GM18519 (cell line): ENCODE results near the gene LAPTM5.

Source experiments
- ATAC-seq: cut with Tn5 transposase; IDR thresholded peaks from one replicate; pipeline ENCODE4 v1.9.1; 2021; ENCODE audit warnings: mild to moderate bottlenecking, moderate library complexity; ENCODE audit not compliant: unreplicated experiment, low FRiP score

Gene LAPTM5

DNA sequence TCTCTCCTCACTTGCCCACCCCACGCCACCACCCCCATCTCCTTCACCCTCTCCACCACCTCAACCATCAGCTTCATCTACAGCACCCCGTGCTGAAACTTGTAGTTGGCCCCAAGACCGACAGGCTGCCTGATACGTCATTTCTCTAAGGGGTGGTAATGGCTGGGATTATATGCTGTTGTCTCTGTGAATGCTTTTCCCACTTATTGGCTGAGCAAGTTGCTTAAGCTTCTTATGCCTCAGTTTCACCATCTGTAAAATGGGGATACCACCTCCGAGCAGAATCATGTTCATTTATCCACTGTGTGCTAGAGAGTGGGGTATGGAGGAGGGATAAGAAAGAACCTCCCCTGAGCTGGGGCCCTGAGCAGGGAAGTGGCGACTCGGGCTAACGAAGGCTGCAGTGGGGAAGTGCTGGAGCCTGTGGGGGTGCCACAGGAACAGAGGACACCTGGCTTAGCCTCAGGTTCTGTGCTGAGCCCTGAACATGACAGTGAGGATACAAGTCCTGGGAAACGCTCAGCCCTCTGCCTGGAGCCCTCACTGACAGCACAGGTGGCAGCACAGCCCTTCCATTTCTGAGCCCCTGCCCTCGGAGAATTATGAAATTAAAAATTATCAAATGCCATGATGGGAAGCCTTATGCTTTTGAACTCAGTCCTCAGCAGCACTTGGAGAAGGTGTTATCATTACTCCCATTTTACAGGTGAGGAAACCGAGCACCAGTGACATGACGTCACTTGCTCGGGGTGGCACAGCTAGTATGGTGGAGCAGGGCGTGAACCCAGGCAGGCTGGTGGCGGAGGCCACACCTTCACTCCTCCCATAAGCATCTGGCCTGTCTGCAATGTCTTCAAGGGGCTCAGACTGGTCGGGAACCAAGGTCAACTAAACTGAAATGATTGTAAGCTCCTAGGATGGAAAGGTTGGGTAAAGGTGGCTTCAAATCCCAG is 37.0 kb downstream of the LAPTM5 start:
- ATAC-seq = no peak

DNA sequence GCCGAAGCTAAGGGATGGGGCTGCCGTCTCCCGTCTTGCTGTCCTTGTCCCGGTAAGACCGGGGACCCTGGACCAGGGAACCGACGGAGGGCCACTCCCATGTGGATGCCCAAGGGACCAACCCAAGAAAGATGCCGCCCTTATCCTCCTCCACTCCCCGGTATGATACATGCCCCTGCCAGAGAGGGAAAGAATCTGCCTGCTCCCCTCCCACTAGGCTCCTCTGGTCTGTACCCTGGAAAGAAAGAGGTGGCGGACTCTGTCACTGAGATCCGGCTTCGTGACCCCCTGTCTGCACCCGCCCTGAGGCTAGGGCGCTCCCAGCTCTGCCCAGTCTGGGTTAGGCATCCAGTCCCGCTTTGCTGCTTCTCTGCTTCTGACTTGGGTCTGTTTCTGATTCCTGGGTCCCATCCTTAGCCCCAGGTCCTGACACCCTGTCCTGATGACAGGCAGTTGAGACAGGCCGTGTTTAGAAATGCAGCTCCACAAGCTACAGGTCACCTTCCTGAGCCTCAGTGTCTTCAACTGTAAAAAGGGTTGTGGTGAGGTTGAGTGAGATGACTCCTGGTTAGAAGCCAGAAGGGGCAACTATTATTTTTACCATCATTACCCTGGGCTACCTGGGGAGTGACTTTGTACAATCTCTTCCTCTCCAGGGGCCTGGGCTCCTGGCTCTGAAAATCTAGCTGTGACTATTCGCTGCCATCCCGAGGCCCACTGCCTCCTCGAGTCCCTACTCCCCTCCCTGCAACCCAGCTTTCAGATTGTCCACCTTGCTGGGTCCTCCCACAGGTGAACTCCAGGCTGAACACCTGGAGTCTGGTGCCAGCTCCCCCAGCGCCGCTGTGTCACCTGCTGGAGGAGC is 37.9 kb downstream of the LAPTM5 start:
- ATAC-seq = no peak

DNA sequence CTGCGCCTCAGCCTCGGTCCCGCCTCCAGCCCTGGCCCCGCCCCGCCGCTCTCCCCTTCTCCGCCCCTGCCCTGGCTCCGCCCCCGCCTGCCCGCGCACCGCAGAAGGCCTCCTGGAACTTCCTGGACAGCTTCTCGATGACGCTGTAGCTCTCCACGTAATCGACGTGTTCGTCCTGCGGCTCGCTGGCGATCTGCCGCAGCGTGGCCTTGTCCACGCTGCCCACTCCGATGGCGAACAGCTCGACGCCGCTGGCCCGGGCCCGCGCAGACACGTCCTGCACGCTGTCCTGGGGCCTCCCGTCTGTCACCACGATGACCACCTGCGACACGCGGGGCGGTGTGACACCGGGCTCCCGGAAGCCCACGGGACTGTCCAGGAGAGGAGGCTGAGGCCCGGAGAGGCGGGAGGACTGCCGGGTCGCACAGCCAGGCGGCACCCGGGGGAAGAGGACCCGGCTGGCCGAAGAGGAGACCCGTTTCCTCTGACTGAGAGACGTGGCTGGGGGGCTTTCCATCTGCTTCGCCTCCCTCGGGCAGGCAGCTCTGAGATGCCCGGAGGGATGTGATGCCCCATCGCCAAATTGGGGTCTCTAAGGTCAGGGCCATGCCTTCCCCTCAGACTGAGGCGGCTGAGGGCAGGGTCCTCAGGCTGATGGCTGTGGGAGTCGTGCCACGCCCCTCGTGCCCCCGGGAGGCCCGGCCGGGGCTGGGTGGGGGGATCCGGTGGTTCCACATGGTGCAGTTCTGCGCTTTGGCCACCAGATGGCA is 38.8 kb downstream of the LAPTM5 start:
- peak; percentile 32 for ATAC-seq

DNA sequence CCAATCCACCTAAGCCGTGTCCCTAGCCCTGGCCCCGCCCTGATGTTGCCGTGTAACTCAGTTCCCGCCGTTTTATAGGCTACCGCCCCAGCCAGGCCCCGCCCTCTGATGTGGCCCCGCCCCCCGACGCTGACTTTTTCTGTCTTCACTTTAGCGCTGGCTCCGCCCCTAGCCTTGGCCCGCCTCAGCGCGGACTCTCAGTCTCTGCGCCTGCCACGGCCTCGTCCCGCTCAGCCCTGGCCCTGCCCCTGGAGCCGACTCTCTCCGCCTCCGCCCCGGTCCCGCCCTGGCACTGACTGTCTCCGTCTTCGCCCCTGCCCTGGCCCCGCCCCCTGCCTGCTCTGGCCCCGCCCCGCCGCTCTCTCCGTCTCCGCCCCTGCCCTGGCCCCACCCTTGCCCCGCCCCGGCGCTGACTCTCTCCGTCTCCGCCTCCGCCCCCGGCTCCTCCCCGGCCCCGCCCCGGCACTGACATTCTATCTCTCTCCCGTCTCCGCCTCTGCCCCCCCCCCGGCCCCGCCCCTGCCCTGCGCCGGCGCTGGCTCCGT is 39.4 kb downstream of the LAPTM5 start:
- ATAC-seq = peak; percentile 49

DNA sequence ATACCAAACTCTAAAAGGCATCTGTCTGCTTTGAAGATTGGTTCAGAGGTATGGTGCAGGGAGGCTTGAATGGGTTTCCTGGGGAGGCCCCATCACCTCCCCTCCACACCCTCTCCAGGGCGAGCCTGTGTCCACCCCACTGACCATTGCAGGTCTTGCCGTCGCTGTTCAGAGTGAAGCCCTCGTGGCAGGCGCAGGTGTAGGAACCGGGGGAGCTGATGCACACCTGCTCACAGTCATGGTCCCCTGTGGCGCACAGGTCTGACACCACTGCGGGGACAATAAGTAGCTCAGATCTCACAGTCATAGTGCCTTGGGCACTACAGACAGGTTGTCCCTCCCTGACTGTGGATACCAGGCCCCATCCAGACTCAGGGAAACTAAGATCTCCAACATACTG is 40.9 kb downstream of the LAPTM5 start:
- no peak for ATAC-seq

DNA sequence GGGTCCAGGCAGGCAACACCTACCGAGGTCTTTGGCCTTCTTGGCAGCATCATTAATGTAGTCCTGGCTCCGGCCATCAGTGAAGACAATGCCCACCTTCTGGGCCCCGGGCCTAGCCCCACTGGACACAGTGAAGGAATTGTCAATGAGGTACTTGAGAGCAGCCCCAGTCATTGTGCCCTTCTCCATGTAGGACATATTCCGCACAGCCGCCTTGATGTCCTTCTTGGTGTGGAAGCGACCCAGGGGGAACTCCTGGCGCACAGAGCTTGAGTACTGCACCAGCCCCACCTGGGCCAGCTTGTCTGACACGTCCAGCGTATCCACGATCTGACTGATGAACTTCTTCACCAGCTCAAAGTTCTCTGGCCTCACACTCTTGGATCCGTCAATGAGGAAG is 41.7 kb downstream of the LAPTM5 start:
- no peak for ATAC-seq

DNA sequence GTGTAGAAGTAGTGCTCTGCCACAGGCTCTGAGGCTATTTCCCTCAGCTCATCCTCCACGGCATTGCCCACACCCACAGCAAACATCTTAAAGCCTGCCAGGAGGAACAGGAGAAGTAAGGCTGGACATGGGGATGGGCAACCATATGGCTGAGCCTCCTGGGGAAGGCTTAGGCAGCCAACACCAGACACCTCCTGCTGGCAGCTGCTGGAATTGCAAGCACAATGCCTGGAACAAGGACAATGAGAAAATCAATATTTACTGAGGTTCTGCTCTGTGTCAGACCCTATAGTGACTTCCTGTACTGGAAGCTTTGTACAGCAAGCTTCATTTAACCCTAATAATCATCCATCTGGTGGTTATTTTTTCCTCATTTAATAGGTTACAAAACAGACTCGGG is 42.4 kb downstream of the LAPTM5 start:
- no peak for ATAC-seq

DNA sequence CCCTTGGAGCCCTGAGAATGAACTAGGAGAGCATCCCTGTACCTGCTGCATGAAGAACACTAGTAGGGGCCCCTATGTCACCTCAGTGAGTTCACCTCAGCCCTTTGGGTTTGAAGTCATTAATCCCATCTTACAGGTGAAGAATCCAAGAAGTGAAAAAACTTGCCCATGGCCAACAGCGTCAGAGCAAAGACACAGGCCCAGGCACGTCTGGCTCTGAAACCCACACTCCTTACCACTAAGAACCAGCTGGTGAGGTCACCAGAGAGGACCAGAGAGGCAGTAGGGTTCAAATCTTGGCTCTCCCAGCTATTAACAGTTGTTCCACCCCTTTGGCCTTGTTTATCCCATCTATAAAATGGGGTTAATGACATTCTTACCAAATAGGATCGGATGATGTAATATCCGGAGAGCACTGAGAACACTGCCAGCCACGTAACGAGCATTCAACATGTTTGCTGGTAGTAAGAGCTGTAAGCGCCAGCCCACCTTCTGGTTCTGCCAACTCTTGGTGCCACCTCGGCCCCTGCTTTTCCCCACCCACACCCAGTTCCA is 43.0 kb downstream of the LAPTM5 start:
- ATAC-seq = no peak

DNA sequence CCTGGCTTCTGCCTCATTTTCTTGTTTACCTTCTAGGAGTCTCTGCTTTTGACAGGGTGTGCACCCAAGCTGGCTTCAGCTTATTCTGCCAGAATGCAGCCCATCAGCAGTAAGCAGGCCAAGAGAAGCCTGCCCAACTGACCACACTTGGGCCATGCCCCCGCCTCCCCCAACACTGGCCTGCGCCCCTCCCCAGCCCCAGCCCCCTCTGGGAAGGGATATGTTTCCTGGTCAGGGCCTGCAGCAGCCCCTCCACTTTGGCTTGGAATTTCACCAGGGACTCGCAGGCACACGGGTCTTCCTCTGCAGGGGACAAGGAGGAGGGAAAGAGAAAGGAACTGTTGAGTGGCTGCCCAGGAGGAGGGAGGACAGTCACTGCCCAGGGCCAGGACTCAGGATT is 43.5 kb downstream of the LAPTM5 start:
- ATAC-seq = no peak

DNA sequence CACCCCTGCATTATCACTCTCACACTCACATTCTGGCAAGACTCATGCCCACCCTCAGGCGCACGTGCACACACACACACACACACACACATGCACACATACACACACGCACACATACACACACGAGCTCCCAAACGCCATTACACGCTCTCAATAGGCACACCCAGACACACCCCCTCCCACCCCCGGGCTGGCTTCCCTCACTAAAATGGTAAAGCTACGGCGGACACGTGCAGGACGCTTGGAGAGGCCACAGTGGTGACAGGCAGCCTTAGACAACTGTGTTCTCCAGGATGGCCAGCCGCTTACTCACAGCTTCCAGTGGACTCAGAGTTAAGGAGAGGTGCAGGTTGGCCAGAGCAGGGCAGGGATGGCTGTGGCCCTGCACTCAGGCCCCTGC is 44.3 kb downstream of the LAPTM5 start:
- no peak for ATAC-seq

DNA sequence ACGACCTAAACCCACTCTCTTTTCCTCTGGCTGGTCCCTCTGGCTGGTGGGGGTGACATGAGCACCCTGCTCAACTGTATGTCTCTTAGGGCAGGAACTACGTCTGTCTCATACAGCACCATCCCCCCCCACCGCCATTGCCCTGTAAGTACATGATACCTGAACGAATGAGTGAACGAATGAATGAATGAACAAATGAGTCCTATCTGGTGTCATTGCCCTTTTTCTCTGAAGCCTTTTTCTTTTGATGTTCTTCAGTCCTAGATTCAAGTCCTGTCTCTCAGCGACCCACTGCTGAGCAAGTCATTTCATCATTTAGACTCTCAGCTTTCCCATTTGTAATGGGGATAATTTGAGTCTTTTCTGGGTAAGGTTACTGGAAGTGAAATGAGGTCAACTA is 45.0 kb downstream of the LAPTM5 start:
- ATAC-seq = no peak

DNA sequence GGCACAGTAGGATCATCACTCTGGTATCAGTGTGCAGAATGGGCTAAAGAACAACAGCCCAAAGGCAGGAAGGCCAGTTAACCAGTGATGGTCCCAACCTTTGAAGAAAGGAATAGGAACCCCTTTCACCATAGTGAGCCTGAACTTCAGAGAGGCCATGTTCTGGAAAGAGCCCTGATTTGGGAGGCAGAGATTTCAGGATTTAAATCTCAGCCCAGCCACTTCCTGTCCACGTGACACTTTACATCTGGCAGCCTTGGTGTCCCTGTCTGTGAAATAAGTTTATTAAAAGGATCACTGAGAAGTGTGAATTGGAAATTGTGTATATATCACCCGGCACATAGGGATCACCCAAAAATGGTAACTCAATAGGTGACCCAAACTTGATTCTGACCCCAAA is 47.2 kb downstream of the LAPTM5 start:
- ATAC-seq = no peak

DNA sequence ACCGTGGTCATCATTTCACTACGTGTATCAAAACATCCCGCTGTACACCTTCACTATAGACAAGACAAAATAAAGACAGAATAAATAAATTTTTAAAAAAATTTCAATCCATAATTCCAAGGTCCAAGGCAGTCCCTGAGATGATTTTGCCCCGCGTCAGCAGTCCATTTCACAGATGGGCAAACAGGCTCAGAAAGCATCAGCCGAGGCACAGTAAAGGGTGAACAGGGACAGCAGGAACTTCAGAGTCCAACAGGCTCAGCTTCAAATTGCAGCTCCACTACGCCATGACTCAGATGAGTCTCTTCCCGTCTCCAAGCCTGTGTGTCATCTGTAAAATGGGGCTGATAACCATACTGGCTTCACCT is 49.2 kb downstream of the LAPTM5 start:
- ATAC-seq = no peak

DNA sequence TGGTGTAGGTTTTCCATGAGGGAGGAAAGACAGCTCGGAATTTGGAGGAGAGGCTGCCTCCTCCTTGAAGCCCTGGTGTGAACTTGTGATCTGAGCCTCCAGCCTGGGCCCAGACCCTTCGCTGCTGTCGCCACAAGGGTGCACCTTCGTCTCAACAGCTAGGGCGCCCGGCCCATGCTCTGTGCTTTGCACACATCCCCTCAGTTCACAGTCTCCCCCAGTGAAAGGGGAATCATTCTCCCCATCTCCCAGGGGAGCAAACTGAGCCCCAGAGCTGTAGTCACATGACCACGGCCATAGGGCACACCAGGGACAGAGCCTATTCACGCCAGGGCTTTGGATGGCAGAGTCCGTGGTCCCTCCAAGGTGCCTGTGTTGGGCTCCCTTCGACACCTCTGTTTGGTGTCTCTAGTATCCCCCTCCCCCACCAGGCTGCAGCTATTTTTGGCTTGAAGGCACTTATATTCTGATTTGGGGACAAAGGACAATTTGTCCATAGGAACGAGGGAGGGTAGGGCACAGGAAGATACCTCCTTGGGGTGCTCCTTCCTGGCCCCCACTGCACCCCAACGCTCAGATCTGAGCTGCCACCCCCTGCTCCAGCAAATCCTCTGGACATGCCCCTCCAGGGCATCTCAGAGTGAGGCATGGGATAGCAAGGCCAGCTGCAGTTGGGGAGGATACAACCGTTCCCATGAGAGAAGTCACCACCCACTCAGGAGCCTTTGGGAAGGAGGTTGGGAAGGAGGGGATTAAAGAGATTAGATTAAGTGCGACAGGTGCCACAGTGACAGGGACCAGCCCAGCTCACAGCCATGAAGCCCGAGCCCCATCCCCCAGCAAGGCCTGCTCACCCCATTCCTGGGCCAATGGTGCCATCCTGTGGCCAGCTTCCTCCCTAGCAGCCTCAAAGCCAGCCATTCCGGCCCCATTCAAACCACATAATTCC is 49.9 kb downstream of the LAPTM5 start:
- no peak for ATAC-seq

DNA sequence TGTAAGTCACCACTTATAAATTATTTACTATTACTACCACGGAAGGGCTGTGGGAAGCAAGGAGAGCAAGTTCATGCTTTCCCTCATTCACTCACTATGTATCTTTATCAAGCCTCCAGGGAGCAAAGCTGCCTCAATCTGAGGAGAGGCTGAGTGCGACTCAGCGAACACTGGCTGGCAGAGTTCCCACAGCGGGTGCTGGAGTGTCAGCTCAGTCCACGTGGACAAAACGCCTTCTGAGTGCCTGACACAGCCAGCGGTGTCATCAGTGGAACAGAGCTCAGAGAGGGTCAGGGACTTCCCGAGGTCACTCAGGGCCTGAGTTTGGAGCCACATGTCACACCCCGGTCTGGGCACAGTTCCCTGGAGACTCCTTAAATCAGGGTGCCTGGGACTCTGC is 51.0 kb downstream of the LAPTM5 start:
- no peak for ATAC-seq

DNA sequence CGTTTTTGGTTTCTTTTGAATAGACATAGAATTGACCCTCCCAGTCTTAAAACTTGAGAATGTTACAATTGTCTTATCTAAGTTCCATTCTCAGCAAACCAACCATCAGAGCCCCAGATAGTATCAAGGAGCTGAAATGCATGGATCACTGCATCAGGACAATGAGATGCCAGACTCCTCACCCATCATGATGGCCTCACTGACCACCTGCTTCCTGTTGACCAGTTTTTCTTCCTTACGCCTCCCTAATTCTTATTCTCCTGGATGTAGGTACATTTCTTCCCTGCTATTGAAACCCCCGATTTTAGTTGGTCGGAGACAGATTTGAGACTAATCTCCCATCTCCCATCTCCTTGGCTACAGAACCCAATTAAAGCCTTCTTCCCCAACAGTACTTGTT is 51.9 kb downstream of the LAPTM5 start:
- no peak for ATAC-seq

DNA sequence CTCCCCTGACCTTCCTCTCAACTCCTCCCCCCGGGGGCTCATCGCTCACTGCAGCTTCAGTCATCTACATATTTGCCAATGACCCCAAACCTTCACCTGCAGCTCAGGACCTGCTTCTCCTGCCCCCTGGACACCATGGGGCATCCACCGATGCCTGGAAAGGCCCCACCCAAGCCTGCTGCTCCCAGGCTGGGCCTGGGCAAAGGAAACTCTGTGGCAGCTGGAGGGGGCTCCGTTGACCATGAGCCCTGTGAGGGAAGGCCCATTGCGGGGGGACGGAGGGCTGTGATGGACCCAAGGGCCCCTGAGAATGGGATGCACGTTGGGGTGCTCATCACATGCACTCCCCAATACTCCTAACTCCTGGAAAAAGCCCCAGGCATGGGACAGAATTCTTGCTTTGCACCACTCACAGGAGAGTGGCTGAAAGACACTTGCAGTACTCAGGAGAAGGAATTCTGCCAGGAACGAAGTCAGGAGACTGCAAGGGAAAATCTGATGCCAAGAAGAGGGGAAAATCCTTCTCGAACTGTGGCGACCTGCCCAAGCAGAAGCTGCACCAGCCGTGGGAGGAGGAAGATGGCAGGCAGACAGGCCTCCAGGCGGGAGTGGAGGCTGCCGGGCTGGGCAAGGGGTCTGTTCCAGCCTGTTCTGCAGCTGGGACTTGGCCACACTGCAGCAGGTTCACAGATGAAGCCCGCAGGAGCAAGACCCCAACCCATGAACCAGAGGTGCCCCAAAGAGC is 52.6 kb downstream of the LAPTM5 start:
- ATAC-seq = no peak

DNA sequence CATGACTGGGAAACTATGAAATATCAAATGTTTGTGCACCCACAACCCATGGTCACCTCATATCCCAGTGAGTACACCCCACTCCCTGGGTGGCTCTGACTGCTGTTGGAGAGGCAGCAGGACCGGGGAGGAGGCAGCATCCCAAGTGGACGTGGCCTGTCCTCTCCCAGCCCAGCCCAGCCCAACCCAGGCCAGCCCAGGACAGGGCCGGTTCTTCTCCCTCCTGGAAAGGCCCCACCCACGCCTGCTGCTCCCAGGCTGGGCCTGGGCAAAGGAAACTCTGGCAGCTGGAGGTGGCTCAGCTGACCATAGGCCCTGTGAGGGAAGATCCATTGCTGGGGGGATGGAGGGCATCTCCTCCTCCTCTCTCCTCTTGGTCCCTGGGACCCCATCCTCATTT is 53.3 kb downstream of the LAPTM5 start:
- no peak for ATAC-seq

DNA sequence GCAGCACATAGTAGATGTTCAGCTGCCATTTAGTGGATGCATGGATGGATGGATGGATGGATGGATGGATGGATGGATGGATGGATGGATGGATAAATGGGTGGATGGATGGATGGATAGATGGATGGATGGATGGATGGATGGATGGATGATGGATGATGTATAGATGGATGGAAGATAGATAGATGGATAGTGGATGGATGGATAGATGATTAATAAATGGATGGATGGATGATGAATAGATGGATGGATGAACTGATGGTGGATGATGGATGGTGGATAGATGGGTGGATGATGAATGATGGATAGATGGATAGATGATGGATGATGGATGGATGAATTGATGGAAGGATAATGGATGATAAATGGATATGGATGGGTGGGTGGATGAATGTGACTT is 54.8 kb downstream of the LAPTM5 start:
- ATAC-seq = no peak
